A549 (cell line): Measurements from ENCODE around the gene WBP2.

ENCODE experiments used
- CHD2 ChIP-seq: fragments of 150-350 bp; IDR thresholded peaks from 2 replicates; pipeline ENCODE4 v1.6.1; 2014; ENCODE audit warnings: low read length; ENCODE audit not compliant: partially characterized antibody
- EHF ChIP-seq: fragments of 250-450 bp; sonication (Bioruptor Pico); IDR thresholded peaks from 2 replicates; pipeline ENCODE4 v1.5.0; 2020; ENCODE audit warnings: mild to moderate bottlenecking
- EHMT2 ChIP-seq: fragments of 200-600 bp; sonication (generic); IDR thresholded peaks from 2 replicates; pipeline ENCODE4 v1.6.1; 2016; ENCODE audit warnings: antibody characterized with exemption, low read depth, mild to moderate bottlenecking, moderate library complexity
- EP300 ChIP-seq, 2 experiments: fragments of >200 bp; sonication (Bioruptor Twin); formaldehyde crosslinking; IDR thresholded peaks; 2 replicates in 1 of 2; 3 replicates in 1 of 2; pipeline ENCODE4 v1.6.1; 2016 to 2017
- POLR2A ChIP-seq: IDR thresholded peaks from 2 replicates; pipeline ENCODE4 v1.6.1; 2012; ENCODE audit warnings: mild to moderate bottlenecking, low read length
- SREBF2 ChIP-seq: fragments of 450-650 bp; IDR thresholded peaks from 2 replicates; pipeline ENCODE4 v1.6.1; 2014; ENCODE audit warnings: mild to moderate bottlenecking, moderate library complexity
- TF ChIP-seq, protein P1 (sequence below): fragments of >200 bp; sonication (Bioruptor Twin); formaldehyde crosslinking; IDR thresholded peaks from 3 replicates; pipeline ENCODE4 v1.5.1; 2016
- TF ChIP-seq, protein P2 (sequence below): fragments of 150-350 bp; IDR thresholded peaks from 2 replicates; pipeline ENCODE4 v1.6.1; 2014; ENCODE audit warnings: low read depth, mild to moderate bottlenecking, low read length
- TF ChIP-seq, protein P3 (sequence below): IDR thresholded peaks from 2 replicates; pipeline ENCODE4 v1.6.1; 2012
- TF ChIP-seq, protein P4 (sequence below): fragments of 250-450 bp; sonication (Bioruptor Pico); IDR thresholded peaks from 2 replicates; pipeline ENCODE4 v1.5.0; 2021; ENCODE audit warnings: mild to moderate bottlenecking, moderate library complexity, borderline replicate concordance

DNA sequence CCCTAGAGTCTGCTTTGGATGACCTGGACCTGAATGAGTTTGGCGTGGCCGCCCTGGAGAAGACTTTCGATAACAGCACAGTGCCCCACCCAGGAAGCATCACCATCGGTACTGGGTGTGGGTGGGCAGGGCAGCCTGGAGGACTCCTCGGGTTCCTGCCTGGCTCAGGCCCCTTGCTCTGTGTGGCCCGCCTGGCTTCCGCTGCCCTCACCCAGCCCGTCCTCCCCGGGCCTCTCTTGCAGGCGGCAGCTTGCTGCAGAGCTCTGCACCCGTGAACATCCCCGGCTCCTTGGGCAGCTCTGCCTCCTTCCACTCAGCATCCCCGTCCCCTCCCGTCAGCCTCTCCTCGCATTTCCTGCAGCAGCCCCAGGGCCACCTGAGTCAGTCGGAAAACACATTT is 35.5 kb downstream of the WBP2 start:
- TF ChIP-seq, protein P1, sequence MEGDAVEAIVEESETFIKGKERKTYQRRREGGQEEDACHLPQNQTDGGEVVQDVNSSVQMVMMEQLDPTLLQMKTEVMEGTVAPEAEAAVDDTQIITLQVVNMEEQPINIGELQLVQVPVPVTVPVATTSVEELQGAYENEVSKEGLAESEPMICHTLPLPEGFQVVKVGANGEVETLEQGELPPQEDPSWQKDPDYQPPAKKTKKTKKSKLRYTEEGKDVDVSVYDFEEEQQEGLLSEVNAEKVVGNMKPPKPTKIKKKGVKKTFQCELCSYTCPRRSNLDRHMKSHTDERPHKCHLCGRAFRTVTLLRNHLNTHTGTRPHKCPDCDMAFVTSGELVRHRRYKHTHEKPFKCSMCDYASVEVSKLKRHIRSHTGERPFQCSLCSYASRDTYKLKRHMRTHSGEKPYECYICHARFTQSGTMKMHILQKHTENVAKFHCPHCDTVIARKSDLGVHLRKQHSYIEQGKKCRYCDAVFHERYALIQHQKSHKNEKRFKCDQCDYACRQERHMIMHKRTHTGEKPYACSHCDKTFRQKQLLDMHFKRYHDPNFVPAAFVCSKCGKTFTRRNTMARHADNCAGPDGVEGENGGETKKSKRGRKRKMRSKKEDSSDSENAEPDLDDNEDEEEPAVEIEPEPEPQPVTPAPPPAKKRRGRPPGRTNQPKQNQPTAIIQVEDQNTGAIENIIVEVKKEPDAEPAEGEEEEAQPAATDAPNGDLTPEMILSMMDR = no peak
- TF ChIP-seq EP300 (IDR thresholded peaks at IDR 0.05) = no peak
- no peak for TF ChIP-seq EHF (CRISPR knock-in tag)
- TF ChIP-seq, protein P2, sequence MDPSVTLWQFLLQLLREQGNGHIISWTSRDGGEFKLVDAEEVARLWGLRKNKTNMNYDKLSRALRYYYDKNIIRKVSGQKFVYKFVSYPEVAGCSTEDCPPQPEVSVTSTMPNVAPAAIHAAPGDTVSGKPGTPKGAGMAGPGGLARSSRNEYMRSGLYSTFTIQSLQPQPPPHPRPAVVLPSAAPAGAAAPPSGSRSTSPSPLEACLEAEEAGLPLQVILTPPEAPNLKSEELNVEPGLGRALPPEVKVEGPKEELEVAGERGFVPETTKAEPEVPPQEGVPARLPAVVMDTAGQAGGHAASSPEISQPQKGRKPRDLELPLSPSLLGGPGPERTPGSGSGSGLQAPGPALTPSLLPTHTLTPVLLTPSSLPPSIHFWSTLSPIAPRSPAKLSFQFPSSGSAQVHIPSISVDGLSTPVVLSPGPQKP = no peak
- no peak for TF ChIP-seq SREBF2
- TF ChIP-seq, protein P3, sequence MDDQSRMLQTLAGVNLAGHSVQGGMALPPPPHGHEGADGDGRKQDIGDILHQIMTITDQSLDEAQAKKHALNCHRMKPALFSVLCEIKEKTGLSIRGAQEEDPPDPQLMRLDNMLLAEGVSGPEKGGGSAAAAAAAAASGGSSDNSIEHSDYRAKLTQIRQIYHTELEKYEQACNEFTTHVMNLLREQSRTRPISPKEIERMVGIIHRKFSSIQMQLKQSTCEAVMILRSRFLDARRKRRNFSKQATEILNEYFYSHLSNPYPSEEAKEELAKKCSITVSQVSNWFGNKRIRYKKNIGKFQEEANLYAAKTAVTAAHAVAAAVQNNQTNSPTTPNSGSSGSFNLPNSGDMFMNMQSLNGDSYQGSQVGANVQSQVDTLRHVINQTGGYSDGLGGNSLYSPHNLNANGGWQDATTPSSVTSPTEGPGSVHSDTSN = no peak
- TF ChIP-seq EHMT2 = no peak
- no peak for TF ChIP-seq POLR2A
- TF ChIP-seq, protein P4, sequence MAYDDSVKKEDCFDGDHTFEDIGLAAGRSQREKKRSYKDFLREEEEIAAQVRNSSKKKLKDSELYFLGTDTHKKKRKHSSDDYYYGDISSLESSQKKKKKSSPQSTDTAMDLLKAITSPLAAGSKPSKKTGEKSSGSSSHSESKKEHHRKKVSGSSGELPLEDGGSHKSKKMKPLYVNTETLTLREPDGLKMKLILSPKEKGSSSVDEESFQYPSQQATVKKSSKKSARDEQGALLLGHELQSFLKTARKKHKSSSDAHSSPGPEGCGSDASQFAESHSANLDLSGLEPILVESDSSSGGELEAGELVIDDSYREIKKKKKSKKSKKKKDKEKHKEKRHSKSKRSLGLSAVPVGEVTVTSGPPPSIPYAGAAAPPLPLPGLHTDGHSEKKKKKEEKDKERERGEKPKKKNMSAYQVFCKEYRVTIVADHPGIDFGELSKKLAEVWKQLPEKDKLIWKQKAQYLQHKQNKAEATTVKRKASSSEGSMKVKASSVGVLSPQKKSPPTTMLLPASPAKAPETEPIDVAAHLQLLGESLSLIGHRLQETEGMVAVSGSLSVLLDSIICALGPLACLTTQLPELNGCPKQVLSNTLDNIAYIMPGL (CRISPR knock-in tag) = no peak
- no peak for TF ChIP-seq CHD2
